A673 (cell line): Measurements from ENCODE around the gene RNF208. TPM values are rescaled to one million over a fixed set of nuclear protein-coding genes. Genes with fewer than 3 reads are reported as not detected.
"Not testable (repeated sequence)": the region's sequence is repeated elsewhere in the genome, so short reads cannot be mapped to it uniquely, and the experiment has no call there.

Experiments
- BruUV-seq: library from RNA; stranded (reverse); fragments of 400-500 nt; replicated peaks from 2 replicates; lab custom pipeline; 2021; lab: Mats Ljungman, UMichigan
- CTCF ChIA-PET: fragments of 300-600 bp; sonication (Branson Sonifier 250); formaldehyde crosslinking; loops from one replicate; lab custom pipeline; 2022; ENCODE audit warnings: antibody characterized with exemption; lab: Charles Lee
- POLR2A ChIA-PET: fragments of 300-600 bp; sonication (Branson Sonifier 250); formaldehyde crosslinking; loops from one replicate; lab custom pipeline; 2022; ENCODE audit warnings: antibody characterized with exemption; ENCODE audit not compliant: low non-redundant PET; lab: Charles Lee
- DNase-seq: peaks from one replicate; pipeline ENCODE4 v3.0.0-alpha.2; 2015; ENCODE audit warnings: low spot score
- H3K27ac ChIP-seq: fragments of 200-600 bp; sonication (generic); 2 replicates; pipeline ENCODE4 v1.5.1; 2016; ENCODE audit warnings: mixed run types, low read depth, mild to moderate bottlenecking, mixed read lengths, antibody characterized with exemption, low read length; ENCODE audit not compliant: poor library complexity, severe bottlenecking
- H3K27me3 ChIP-seq: fragments of 200-600 bp; sonication (generic); replicated peaks from 2 replicates; pipeline ENCODE4 v1.6.1; 2017; ENCODE audit warnings: mixed run types, low read depth, mild to moderate bottlenecking, mixed read lengths, antibody characterized with exemption, low read length; ENCODE audit not compliant: insufficient read depth, poor library complexity
- H3K36me3 ChIP-seq: fragments of 200-600 bp; sonication (generic); 2 replicates; pipeline ENCODE4 v1.6.1; 2016; ENCODE audit warnings: mixed run types, mild to moderate bottlenecking, mixed read lengths, antibody characterized with exemption, low read length; ENCODE audit not compliant: insufficient read depth, poor library complexity, severe bottlenecking
- H3K4me1 ChIP-seq: fragments of 200-600 bp; sonication (generic); 2 replicates; pipeline ENCODE4 v1.6.1; 2017; ENCODE audit warnings: mixed run types, mild to moderate bottlenecking, mixed read lengths, antibody characterized with exemption, low read length; ENCODE audit not compliant: insufficient read depth, poor library complexity, severe bottlenecking
- H3K4me3 ChIP-seq: fragments of 200-600 bp; sonication (generic); 2 replicates; pipeline ENCODE4 v1.5.1; 2016; ENCODE audit warnings: low read depth, mixed run types, mild to moderate bottlenecking, mixed read lengths, low read length; ENCODE audit not compliant: poor library complexity, severe bottlenecking
- H3K9me3 ChIP-seq: fragments of 200-600 bp; sonication (generic); 2 replicates; pipeline ENCODE4 v1.6.1; 2016; ENCODE audit warnings: mixed run types, low read depth, mild to moderate bottlenecking, mixed read lengths, antibody characterized with exemption, low read length; ENCODE audit not compliant: poor library complexity, severe bottlenecking
- CTCF ChIP-seq: fragments of 300-800, 200-600 bp; sonication (generic); conservative IDR thresholded peaks from 2 replicates; pipeline ENCODE4 v1.5.1; 2017; ENCODE audit warnings: low read depth, mild to moderate bottlenecking, antibody characterized with exemption, low read length, moderate library complexity, mixed read lengths
- EZH2 ChIP-seq: fragments of 200-600 bp; sonication (generic); IDR thresholded peaks from 2 replicates; pipeline ENCODE4 v1.6.1; 2017; ENCODE audit warnings: borderline replicate concordance, low read depth, mild to moderate bottlenecking, mixed read lengths, antibody characterized with exemption, low read length; ENCODE audit not compliant: poor library complexity, severe bottlenecking
- intact Hi-C: fragments of 100-400 bp; cut with micrococcal nuclease; formaldehyde crosslinking; loops from one replicate; pipeline ENCODE4 v1.10.0; 2022; ENCODE audit not compliant: unreplicated experiment
- total RNA-seq: library from RNA; stranded (reverse); gene quantifications from 2 replicates; pipeline ENCODE4 v1.2.3, GENCODE V29; 2021

RNF208 gene
- total RNA-seq, 1 experiment from 2014 or later, result 13.7 TPM

- not testable (repeated sequence) for BruUV-seq
Measured at GRCh38 chr9:137262173-137262908, 40.3 kb upstream of the RNF208 start.

GRCh38 chr9:137256856-137257255, 34.8 kb upstream of the RNF208 start:
- Histone ChIP-seq H3K36me3 (peaks cover 16% of the 10 kb centered on the region), H3K4me1 (peaks cover 15% of the 10 kb centered on the region), H3K9me3 (no peaks in the 10 kb centered on the region), H3K27me3 (no peaks in the 10 kb centered on the region), H3K27ac (no peak overlapping the region), H3K4me3 (peak overlapping the region; percentile 88)
- intact Hi-C loops, result no loop called here
- no peak for DNase-seq
- POLR2A ChIA-PET, result no interaction called here
- CTCF ChIA-PET, result no interaction called here
- BruUV-seq, result no TSS peak
- TF ChIP-seq EZH2 (no peak), CTCF (no peak)

More at GRCh38 chr9:137262173-137262908, 40.3 kb upstream of the RNF208 start:
- H3K27me3 ChIP-seq, H3K4me3 ChIP-seq, H3K9me3 ChIP-seq, POLR2A ChIA-PET, H3K4me1 ChIP-seq, H3K27ac ChIP-seq, intact Hi-C loops: not testable (repeated sequence)
- TF ChIP-seq CTCF, result peak; percentile 43
- CTCF ChIA-PET, result interaction anchor here (0.9 kb wide), 1 partner anchor 26 kb away, joined by 4 read pairs; no protein-coding TSS in a partner anchor
- peak; percentile 62 for DNase-seq
- H3K36me3 ChIP-seq, result peaks cover 29% of the 10 kb centered on the region

- H3K36me3 ChIP-seq, result peaks cover 16% of the 10 kb centered on the region
- intact Hi-C loops, result no loop called here
- ChIA-PET CTCF (no interaction called here), POLR2A (no interaction called here)
- no peaks in the 10 kb centered on the region for H3K27me3 ChIP-seq
- H3K27ac ChIP-seq, result peak overlapping the region; percentile 79
- TF ChIP-seq CTCF, result no peak
- TF ChIP-seq EZH2, result no peak
- H3K4me3 ChIP-seq, result peak overlapping the region; percentile 88
- DNase-seq, result no peak
- H3K9me3 ChIP-seq, result no peaks in the 10 kb centered on the region
- peaks cover 15% of the 10 kb centered on the region for H3K4me1 ChIP-seq
- BruUV-seq, result no TSS peak
Measured at GRCh38 chr9:137256362-137256761, 34.3 kb upstream of the RNF208 start.
